GM21390 (cell line): ENCODE results near the gene ATF6B.
"Not testable (repeated sequence)": the region's sequence is repeated elsewhere in the genome, so short reads cannot be mapped to it uniquely, and the experiment has no call there.

ENCODE experiments used
- ATAC-seq: cut with Tn5 transposase; IDR thresholded peaks from one replicate; pipeline ENCODE4 v1.9.1; 2021; ENCODE audit not compliant: unreplicated experiment

Gene ATF6B

GRCh38 chr6:32154514-32155161, 26.6 kb upstream of the ATF6B start:
- ATAC-seq, result peak; percentile 57

- ATAC-seq, result peak; percentile 36
Measured at GRCh38 chr6:32153564-32154513, 25.8 kb upstream of the ATF6B start, which contains the start of gene PPT2. Gene PPT2 (plus strand): TSS chr6:32154141. CDS start chr6:32154595, 454 bp downstream.

- no peak for ATAC-seq
Measured at GRCh38 chr6:32152769-32153563, 24.9 kb upstream of the ATF6B start.

- no peak for ATAC-seq
Measured at GRCh38 chr6:32151863-32152768, 24.1 kb upstream of the ATF6B start, which contains the start of gene PRRT1. Gene PRRT1 (minus strand): TSS chr6:32151939. CDS start chr6:32151827, 112 bp downstream.

GRCh38 chr6:32151181-32151862, 23.3 kb upstream of the ATF6B start:
- ATAC-seq, result no peak

- ATAC-seq, result no peak
Measured at GRCh38 chr6:32149932-32150870, 22.2 kb upstream of the ATF6B start.

GRCh38 chr6:32149092-32149755, 21.2 kb upstream of the ATF6B start:
- ATAC-seq, result no peak

- ATAC-seq, result no peak
Measured at GRCh38 chr6:32148289-32149091, 20.4 kb upstream of the ATF6B start.

GRCh38 chr6:32147401-32148132, 19.5 kb upstream of the ATF6B start:
- ATAC-seq, result no peak

GRCh38 chr6:32146687-32147086, 18.6 kb upstream of the ATF6B start:
- no peak for ATAC-seq

GRCh38 chr6:32146287-32146686, 18.2 kb upstream of the ATF6B start:
- no peak for ATAC-seq

- not testable (repeated sequence) for ATAC-seq
Measured at GRCh38 chr6:32144238-32144637, 16.2 kb upstream of the ATF6B start.

GRCh38 chr6:32140420-32141046, 12.5 kb upstream of the ATF6B start:
- no peak for ATAC-seq

GRCh38 chr6:32139590-32139989, 11.5 kb upstream of the ATF6B start:
- ATAC-seq, result no peak

GRCh38 chr6:32137454-32137853, 9.4 kb upstream of the ATF6B start:
- no peak for ATAC-seq

- ATAC-seq, result no peak
Measured at GRCh38 chr6:32133786-32134185, 5.7 kb upstream of the ATF6B start.
